Mammary epithelial cell (primary cell): ENCODE measurements around the gene USP28.
"Not testable (repeated sequence)": the region's sequence is repeated elsewhere in the genome, so short reads cannot be mapped to it uniquely, and the experiment has no call there.

Source experiments
- CTCF ChIP-seq, 2 donors: IDR thresholded peaks in 1 of 2; conservative IDR thresholded peaks in 1 of 2; 2 replicates each; pipeline ENCODE4 v1.5.1; 2011 to 2012; ENCODE audit warnings: inconsistent platforms in 2 of 2, low read length in 2 of 2, mild to moderate bottlenecking in 2 of 2, control low read depth in 1 of 2, low read depth in 1 of 2; ENCODE audit not compliant: insufficient read depth in 1 of 2; ENCODE audit errors: extremely low read depth in 1 of 2
- EZH2 ChIP-seq: IDR thresholded peaks from 2 replicates; pipeline ENCODE4 v1.6.1; 2012; ENCODE audit warnings: low read length, inconsistent platforms, borderline replicate concordance

- TF ChIP-seq CTCF (conservative IDR thresholded peaks at IDR 0.05 in 1 of 2, IDR thresholded peaks at IDR 0.05 in 1 of 2; ENCODE audit: extremely low read depth in 1 of 2, insufficient read depth in 1 of 2, low read depth in 1 of 2, low read length in 2 of 2); EZH2: not testable (repeated sequence)
These were observed 36.1 kb upstream of the USP28 start for GRCh38 chr11:113911491-113911890.
